ENCODE measurements around the gene KRT8.

DNA sequence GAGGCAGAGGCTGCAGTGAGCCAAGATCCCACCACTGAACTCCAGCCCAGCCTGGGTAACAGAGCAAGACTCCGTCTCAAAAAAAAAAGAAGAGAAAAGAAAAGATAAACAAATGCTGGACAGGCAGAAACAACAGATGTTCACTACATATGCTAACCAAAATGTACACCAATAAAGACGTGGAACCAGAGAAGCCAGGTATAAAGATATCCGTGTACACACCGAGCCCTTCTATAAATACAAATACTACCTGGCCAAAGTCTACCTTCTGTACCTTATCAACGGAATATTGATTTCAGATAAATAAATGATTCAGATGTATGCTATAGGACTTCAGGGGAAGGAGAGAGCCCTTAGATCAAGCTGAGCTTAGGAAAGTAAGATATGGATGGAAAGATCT is 10.8 kb upstream of the KRT8 start:
- TF ChIP-seq GATA2 (IDR thresholded peaks at IDR 0.05; ENCODE audit: low read depth, low read length) = no peak
- TF ChIP-seq GATA3 (IDR thresholded peaks at IDR 0.05; ENCODE audit: low read depth, low read length) = no peak
